Measurements from ENCODE around the gene CNOT8. TPM values are rescaled to one million over a fixed set of nuclear protein-coding genes. Genes with fewer than 3 reads are reported as not detected.

CNOT8 gene
- total and polyA plus RNA-seq, 9 of the 15 experiments (the other 6 are each of a cell fraction or from before 2014, with no cell fraction given) = 15.2 to 68.9 (median 52.1) TPM

GRCh38 chr5:154857530-154858296, 714 bp upstream of the CNOT8 start (continued):
- TF ChIP-seq ZNF12 (CRISPR knock-in tag; IDR thresholded peaks at IDR 0.05) (no peak), EZH2 (IDR thresholded peaks at IDR 0.05; ENCODE audit: borderline replicate concordance, low read depth, low read length) (no peak), GTF3C2 (IDR thresholded peaks at IDR 0.05; ENCODE audit: borderline replicate concordance, extremely low read depth, insufficient read length) (no peak), ELK1 (CRISPR knock-in tag; IDR thresholded peaks at IDR 0.05) (no peak), ZNF830 (CRISPR knock-in tag; IDR thresholded peaks at IDR 0.05) (peak; percentile 84; the same call in 1 of the 2 replicates), PCBP1 (IDR thresholded peaks at IDR 0.05; ENCODE audit: low read depth, low read length, poor library complexity, severe bottlenecking) (peak; percentile 38), TRIM28 (IDR thresholded peaks at IDR 0.05) (no peak), CSDE1 (IDR thresholded peaks at IDR 0.05) (peak in 1 of 2 experiments; percentile 73; a peak in 2 of 4 replicates), CHD7 (IDR thresholded peaks at IDR 0.05; ENCODE audit: low read depth, low read length) (no peak), SRSF1 (IDR thresholded peaks at IDR 0.05; ENCODE audit: low read depth, low read length) (no peak), SMC3 (conservative IDR thresholded peaks at IDR 0.05; ENCODE audit: insufficient read depth, low read depth, low read length) (no peak), KLF10 (CRISPR knock-in tag; IDR thresholded peaks at IDR 0.05) (0 out of 2 replicates have a peak, but pooled peaks have one; percentile 58)
